ENCODE measurements around the gene ADGRL1. TPM values are rescaled to one million over a fixed set of nuclear protein-coding genes. Genes with fewer than 3 reads are reported as not detected.
"Not testable (repeated sequence)": the region's sequence is repeated elsewhere in the genome, so short reads cannot be mapped to it uniquely, and the experiment has no call there.

ADGRL1 gene
- total RNA-seq, 3 donors from 2014 or later = 11.2 to 14.7 (median 11.6) TPM

DNA sequence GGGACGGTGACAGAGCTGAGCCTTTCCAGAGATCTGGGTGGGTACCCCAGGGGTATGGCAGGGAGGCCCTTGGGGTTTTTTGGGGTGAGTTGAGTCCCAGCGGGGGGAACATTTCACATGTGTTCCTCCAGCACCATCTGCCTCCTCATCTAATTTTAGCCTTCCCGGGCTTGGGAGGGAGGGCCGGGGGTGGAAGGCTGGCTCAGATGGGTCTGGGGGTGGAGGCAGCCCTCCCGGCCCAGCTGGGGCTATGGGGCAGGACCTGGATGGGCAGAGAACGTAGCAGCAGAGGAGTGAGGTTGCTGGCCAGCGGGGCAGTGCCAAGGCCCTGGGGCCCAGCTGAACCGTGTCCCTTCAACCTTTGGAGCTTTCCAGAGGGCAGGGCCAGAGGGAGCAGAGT is 23.5 kb downstream of the ADGRL1 start:
- peak overlapping the region in 1 of 2 donors; percentile 55 for H3K27ac ChIP-seq

DNA sequence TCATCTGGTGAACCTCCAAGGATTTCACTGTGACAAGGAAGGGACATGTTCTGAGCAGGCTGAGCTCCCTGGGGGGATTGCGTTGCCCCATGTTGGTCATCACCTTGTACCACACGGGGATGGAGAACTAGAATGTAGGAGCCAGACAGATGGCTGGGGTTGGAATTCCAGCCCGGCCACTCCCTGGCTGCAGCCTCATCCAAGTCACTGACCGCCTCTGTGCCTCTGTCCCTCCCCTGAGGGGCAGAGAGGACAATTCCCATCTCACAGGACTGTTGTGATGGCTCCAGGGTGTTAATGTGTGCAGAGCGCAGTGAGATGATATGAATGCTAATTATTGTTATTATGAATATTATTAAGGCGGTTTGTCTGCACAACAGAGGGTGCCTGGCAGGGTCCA is 24.1 kb downstream of the ADGRL1 start:
- no peaks in the 10 kb centered on the region for H3K36me3 ChIP-seq
- intact Hi-C loops (cut with DNase I; ENCODE audit: low total_unique reads) = no loop called here
- no peak for DNase-seq (ENCODE audit: low spot score in 2 of 2)
- no peak overlapping the region for H3K4me3 ChIP-seq
- TF ChIP-seq, protein P1, sequence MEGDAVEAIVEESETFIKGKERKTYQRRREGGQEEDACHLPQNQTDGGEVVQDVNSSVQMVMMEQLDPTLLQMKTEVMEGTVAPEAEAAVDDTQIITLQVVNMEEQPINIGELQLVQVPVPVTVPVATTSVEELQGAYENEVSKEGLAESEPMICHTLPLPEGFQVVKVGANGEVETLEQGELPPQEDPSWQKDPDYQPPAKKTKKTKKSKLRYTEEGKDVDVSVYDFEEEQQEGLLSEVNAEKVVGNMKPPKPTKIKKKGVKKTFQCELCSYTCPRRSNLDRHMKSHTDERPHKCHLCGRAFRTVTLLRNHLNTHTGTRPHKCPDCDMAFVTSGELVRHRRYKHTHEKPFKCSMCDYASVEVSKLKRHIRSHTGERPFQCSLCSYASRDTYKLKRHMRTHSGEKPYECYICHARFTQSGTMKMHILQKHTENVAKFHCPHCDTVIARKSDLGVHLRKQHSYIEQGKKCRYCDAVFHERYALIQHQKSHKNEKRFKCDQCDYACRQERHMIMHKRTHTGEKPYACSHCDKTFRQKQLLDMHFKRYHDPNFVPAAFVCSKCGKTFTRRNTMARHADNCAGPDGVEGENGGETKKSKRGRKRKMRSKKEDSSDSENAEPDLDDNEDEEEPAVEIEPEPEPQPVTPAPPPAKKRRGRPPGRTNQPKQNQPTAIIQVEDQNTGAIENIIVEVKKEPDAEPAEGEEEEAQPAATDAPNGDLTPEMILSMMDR (IDR thresholded peaks at IDR 0.05) = no peak
- TF ChIP-seq POLR2A (IDR thresholded peaks at IDR 0.05) (no peak), POLR2AphosphoS5 (IDR thresholded peaks at IDR 0.05) (no peak)
- no peaks in the 10 kb centered on the region for H3K4me1 ChIP-seq
- no peaks in the 10 kb centered on the region for H3K27me3 ChIP-seq
- H3K9me3 ChIP-seq = no peaks in the 10 kb centered on the region
- no peak overlapping the region for H3K27ac ChIP-seq

More for the DNA sequence above, 23.5 kb downstream of the ADGRL1 start:
- Histone ChIP-seq H3K4me1 (no peaks in the 10 kb centered on the region), H3K9me3 (no peaks in the 10 kb centered on the region), H3K4me3 (no peak overlapping the region), H3K27me3 (no peaks in the 10 kb centered on the region), H3K36me3 (no peaks in the 10 kb centered on the region)
- TF ChIP-seq, protein P1 (IDR thresholded peaks at IDR 0.05) = no peak
- TF ChIP-seq POLR2A (IDR thresholded peaks at IDR 0.05) = no peak
- TF ChIP-seq POLR2AphosphoS5 (IDR thresholded peaks at IDR 0.05) = no peak
- intact Hi-C loops (cut with DNase I; ENCODE audit: low total_unique reads) = no loop called here
- no peak for DNase-seq (ENCODE audit: low spot score in 2 of 2)

DNA sequence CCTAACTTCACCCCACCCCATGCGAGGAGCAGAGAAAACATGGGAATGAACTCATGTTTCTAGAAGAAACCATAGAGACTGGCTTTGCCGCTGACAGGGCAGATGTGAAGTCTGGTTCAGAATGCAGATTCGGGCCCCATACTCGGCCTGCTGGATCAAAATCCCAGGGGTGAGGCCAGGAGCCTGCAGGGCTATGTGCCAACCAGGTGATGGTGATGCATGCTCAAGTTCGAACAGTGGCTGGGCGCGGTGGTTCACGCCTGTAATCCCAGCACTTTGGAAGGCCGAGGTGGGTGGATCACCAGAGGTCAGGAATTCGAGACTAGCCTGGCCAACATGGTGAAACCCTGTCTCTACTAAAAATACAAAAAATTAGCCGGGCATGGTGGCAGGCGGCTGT is 24.8 kb downstream of the ADGRL1 start:
- H3K9me3 ChIP-seq; intact Hi-C loops (cut with DNase I; ENCODE audit: low total_unique reads); H3K27me3 ChIP-seq; H3K36me3 ChIP-seq; H3K27ac ChIP-seq; H3K4me3 ChIP-seq; H3K4me1 ChIP-seq; DNase-seq (ENCODE audit: low spot score in 2 of 2): not testable (repeated sequence)

DNA sequence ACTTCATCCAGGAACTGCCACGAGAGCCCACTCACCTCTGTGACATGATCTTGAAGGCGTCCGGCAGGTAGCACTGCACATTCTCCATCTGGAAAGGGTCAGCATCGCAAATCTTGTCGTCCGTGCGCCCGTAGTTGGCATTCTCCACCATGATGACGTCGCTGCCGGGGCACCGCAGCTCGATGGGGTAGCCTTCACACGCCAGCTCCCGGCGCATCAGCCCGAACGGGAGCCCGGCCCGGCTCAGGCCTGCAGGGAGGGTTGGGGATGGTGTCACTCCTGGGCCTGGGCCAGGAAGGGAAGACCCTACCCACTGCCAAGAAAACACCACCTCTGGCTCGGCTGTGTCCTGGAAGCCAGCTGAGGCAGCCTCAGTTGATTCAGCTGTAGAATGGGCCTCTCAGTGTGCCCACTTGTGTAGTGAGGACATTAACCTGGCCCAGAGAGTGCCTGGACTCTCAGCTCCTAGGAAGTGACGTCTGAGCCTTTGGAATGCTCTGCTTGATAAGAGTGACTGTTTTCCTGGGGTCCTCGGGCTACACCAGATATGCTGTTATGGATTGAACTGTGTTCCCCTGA is 28.4 kb downstream of the ADGRL1 start:
- no peak overlapping the region for H3K4me3 ChIP-seq
- intact Hi-C loops (cut with DNase I; ENCODE audit: low total_unique reads) = loop anchor here (5.0 kb wide), 1 partner anchor 1150 kb away; no protein-coding TSS in a partner anchor
- H3K4me1 ChIP-seq = no peaks in the 10 kb centered on the region
- TF ChIP-seq, protein P1 (IDR thresholded peaks at IDR 0.05) = no peak
- no peak for TF ChIP-seq POLR2A (IDR thresholded peaks at IDR 0.05)
- TF ChIP-seq POLR2AphosphoS5 (IDR thresholded peaks at IDR 0.05) = no peak
- no peak overlapping the region for H3K27ac ChIP-seq
- no peaks in the 10 kb centered on the region for H3K9me3 ChIP-seq
- H3K36me3 ChIP-seq = no peaks in the 10 kb centered on the region
- DNase-seq (ENCODE audit: low spot score in 2 of 2) = no peak
- no peaks in the 10 kb centered on the region for H3K27me3 ChIP-seq

DNA sequence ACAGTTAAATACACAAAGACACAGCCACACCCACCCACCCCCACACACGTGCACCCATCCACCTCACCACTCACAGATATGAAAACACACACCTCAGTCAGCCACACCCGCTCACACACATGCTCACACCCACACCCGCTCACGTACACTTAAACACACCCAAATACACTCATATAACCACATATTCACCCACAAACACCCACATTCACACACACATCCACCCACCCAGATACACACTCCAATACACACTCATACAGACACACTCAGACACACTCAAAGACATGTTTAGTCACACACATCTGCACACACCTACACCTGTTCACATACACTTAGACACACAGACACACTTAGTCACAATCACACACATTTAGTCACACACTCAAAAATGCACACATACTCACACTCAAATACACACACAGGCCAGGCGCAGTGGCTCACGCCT is 30.6 kb downstream of the ADGRL1 start:
- H3K4me1 ChIP-seq = no peaks in the 10 kb centered on the region
- no peaks in the 10 kb centered on the region for H3K9me3 ChIP-seq
- H3K27me3 ChIP-seq = no peaks in the 10 kb centered on the region
- intact Hi-C loops (cut with DNase I; ENCODE audit: low total_unique reads) = loop anchor here (5.0 kb wide), 1 partner anchor 1152 kb away; no protein-coding TSS in a partner anchor
- H3K27ac ChIP-seq = no peak overlapping the region
- DNase-seq (ENCODE audit: low spot score in 2 of 2) = no peak
- no peak overlapping the region for H3K4me3 ChIP-seq
- peaks cover 2% of the 10 kb centered on the region for H3K36me3 ChIP-seq
- no peak for TF ChIP-seq POLR2A (IDR thresholded peaks at IDR 0.05)
- TF ChIP-seq, protein P1 (IDR thresholded peaks at IDR 0.05) = no peak
- TF ChIP-seq POLR2AphosphoS5 (IDR thresholded peaks at IDR 0.05) = no peak

Data from breast epithelium (tissue), 4 donors.